Breast epithelium (tissue), 4 donors: ENCODE measurements around the gene AVPI1. TPM values are rescaled to one million over a fixed set of nuclear protein-coding genes. Genes with fewer than 3 reads are reported as not detected.
"Not testable (repeated sequence)": the region's sequence is repeated elsewhere in the genome, so short reads cannot be mapped to it uniquely, and the experiment has no call there.

Experiments used
- DNase-seq, 2 donors: peaks; one replicate each; pipeline ENCODE4 v3.0.0-alpha.2; 2019; ENCODE audit warnings: low spot score in 2 of 2
- H3K27ac ChIP-seq, 2 donors: fragments of 200-600 bp; sonication (generic) in 1 of 2; one replicate each; pipeline ENCODE4 v1.5.1; 2016 to 2019; ENCODE audit warnings: mild to moderate bottlenecking in 1 of 2
- H3K27me3 ChIP-seq, 2 donors: fragments of 200-600 bp; sonication (generic) in 1 of 2; one replicate each; pipeline versions ENCODE4 v1.5.1 to v1.6.0; 2017 to 2019; ENCODE audit warnings: control low read depth in 1 of 2, mild to moderate bottlenecking in 1 of 2
- H3K36me3 ChIP-seq: fragments of 200-600 bp; one replicate; pipeline ENCODE4 v1.5.1; 2019
- H3K4me1 ChIP-seq, 2 donors: fragments of 200-600 bp; sonication (generic); one replicate each; pipeline ENCODE4 v1.5.1; 2016 to 2019; ENCODE audit warnings: control low read depth in 1 of 2
- H3K4me3 ChIP-seq, 3 donors: fragments of 200-600 bp; sonication (generic); 1 replicate in 2 of 3; 2 replicates in 1 of 3; pipeline ENCODE4 v1.5.1; 2016 to 2019; ENCODE audit warnings: mild to moderate bottlenecking in 3 of 3, moderate library complexity in 2 of 3
- H3K9me3 ChIP-seq, 2 donors: fragments of 200-600 bp; sonication (generic) in 1 of 2; one replicate each; pipeline ENCODE4 v1.5.1; 2016 to 2019; ENCODE audit warnings: control low read depth in 1 of 2
- POLR2A ChIP-seq: fragments of 450-650 bp; IDR thresholded peaks from one replicate; pipeline ENCODE4 v1.6.1; 2016; ENCODE audit warnings: antibody characterized with exemption, mild to moderate bottlenecking, moderate library complexity
- POLR2AphosphoS5 ChIP-seq, 3 donors: sonication (generic); formaldehyde crosslinking; IDR thresholded peaks; one replicate each; pipeline ENCODE4 v1.6.1; 2017; ENCODE audit warnings: antibody characterized with exemption in 3 of 3
- intact Hi-C: fragments of 100-400 bp; cut with DNase I; formaldehyde crosslinking; loops from one replicate; pipeline ENCODE4 v1.15.1; 2023; ENCODE audit warnings: low total_unique reads
- total RNA-seq, 3 donors: library from RNA; depleted of rRNA; stranded (reverse); fragments of >200 nt; gene quantifications; one replicate each; pipeline ENCODE4 v1.1.0, GENCODE V29; 2016
- TF ChIP-seq, protein P1 (sequence below), 3 donors: fragments of 450-650 bp; IDR thresholded peaks; one replicate each; pipeline ENCODE4 v1.5.1; 2016 to 2017; ENCODE audit warnings: antibody characterized with exemption in 3 of 3, mild to moderate bottlenecking in 3 of 3, moderate library complexity in 3 of 3

The AVPI1 gene
- total RNA-seq, 3 donors from 2014 or later: 23.9 to 42.4 (median 39.0) TPM

DNA sequence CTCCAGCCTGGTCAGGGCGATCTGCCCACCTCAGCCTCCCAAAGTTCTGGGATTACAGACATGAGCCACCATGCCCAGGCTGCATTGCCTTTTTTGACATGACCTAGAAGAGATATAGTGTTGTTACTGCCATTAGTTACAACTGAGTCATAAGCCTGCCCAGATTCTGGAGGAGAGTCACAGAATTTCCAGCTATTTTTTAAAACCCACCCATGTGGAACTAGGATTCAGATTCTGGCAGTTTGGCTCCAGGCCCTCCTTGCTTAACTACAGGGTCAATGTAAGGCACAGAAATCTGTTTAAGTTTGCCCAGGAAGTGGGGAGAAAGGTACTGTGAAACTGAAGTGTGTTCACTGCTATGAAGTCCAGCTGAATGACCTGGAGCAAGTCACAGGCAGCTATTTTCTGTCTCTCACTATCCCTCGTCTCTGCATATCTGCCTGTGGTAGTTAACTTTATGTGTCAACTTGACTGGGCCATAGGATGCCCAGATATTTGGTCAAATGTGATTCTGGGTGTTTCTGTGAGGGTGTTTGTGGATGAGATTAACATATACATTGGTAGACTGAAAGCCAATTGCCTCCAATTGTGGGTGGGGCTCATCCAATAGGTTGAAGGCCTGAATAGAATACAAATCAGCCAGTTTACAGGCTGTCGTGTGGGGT, 18.1 kb upstream of the AVPI1 start:
- no peak for DNase-seq
- TF ChIP-seq, protein P1, sequence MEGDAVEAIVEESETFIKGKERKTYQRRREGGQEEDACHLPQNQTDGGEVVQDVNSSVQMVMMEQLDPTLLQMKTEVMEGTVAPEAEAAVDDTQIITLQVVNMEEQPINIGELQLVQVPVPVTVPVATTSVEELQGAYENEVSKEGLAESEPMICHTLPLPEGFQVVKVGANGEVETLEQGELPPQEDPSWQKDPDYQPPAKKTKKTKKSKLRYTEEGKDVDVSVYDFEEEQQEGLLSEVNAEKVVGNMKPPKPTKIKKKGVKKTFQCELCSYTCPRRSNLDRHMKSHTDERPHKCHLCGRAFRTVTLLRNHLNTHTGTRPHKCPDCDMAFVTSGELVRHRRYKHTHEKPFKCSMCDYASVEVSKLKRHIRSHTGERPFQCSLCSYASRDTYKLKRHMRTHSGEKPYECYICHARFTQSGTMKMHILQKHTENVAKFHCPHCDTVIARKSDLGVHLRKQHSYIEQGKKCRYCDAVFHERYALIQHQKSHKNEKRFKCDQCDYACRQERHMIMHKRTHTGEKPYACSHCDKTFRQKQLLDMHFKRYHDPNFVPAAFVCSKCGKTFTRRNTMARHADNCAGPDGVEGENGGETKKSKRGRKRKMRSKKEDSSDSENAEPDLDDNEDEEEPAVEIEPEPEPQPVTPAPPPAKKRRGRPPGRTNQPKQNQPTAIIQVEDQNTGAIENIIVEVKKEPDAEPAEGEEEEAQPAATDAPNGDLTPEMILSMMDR (IDR thresholded peaks at IDR 0.05): no peak
- TF ChIP-seq POLR2AphosphoS5 (IDR thresholded peaks at IDR 0.05) (no peak), POLR2A (no peak)
- Histone ChIP-seq H3K4me1 (no peaks in the 10 kb centered on the region), H3K27ac (no peak overlapping the region), H3K4me3 (no peak overlapping the region), H3K9me3 (no peaks in the 10 kb centered on the region), H3K27me3 (no peaks in the 10 kb centered on the region), H3K36me3 (no peaks in the 10 kb centered on the region)
- intact Hi-C loops: no loop called here

DNA sequence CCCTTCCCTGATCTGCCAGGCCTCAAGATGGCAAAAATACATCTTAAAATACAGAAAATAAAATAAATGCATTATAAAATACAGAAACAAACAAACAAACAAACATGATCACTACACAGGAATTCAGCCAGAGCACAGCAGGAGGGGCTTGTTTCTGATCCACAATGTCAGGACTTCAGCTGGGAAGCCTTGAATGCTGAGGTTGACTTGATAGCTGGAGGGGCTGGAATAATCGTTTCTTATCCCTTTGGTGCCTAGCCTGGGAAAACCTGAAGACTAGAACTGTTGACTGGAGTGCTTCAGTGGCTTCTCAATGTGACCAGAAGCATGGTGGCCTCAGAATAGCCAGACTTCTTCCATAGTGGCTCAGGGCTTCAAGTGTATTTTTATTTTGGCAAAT, 17.3 kb upstream of the AVPI1 start:
- H3K27ac ChIP-seq: no peak overlapping the region
- no peaks in the 10 kb centered on the region for H3K27me3 ChIP-seq
- H3K4me1 ChIP-seq: no peaks in the 10 kb centered on the region
- intact Hi-C loops: no loop called here
- no peak overlapping the region for H3K4me3 ChIP-seq
- H3K9me3 ChIP-seq: no peaks in the 10 kb centered on the region
- H3K36me3 ChIP-seq: no peaks in the 10 kb centered on the region
- no peak for DNase-seq
- no peak for TF ChIP-seq POLR2AphosphoS5 (IDR thresholded peaks at IDR 0.05)
- TF ChIP-seq, protein P1 (IDR thresholded peaks at IDR 0.05): no peak
- no peak for TF ChIP-seq POLR2A

DNA sequence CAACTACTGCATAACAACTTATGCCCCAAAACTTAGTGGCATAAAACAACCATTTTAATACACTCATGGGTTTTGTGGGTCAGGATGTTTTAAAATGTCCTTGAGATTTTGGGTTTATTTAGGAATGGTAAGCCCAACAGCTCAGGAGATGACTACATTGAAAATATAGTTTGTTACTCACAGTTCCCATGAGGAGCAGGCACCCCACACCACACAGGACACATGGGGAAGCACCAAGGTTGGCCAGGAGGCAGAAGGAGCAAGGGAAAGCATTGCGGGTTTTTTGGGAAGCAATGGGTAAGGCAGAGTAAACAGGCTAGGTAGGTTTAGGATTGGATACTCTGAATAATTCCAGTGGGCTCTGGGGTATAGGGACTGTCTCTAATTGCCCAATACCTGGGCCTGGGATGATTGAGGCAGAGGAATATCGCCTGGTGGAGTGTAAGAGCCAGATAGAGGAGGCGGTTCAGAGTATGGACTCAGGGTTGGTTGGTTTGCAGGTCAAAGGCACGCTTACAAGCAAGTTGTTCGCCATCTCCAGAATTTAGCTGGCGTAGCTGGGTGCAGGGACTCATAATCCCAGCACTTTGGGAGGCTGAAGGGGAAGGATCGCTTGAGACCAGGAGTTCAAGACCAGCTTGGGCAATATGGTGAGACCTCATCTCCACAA, 16.5 kb upstream of the AVPI1 start:
- no peaks in the 10 kb centered on the region for H3K27me3 ChIP-seq
- intact Hi-C loops: no loop called here
- H3K4me1 ChIP-seq: no peaks in the 10 kb centered on the region
- no peaks in the 10 kb centered on the region for H3K9me3 ChIP-seq
- no peak overlapping the region for H3K4me3 ChIP-seq
- no peak for DNase-seq
- TF ChIP-seq, protein P1 (IDR thresholded peaks at IDR 0.05): no peak
- TF ChIP-seq POLR2AphosphoS5 (IDR thresholded peaks at IDR 0.05) (no peak), POLR2A (no peak)
- H3K36me3 ChIP-seq: no peaks in the 10 kb centered on the region
- no peak overlapping the region for H3K27ac ChIP-seq

DNA sequence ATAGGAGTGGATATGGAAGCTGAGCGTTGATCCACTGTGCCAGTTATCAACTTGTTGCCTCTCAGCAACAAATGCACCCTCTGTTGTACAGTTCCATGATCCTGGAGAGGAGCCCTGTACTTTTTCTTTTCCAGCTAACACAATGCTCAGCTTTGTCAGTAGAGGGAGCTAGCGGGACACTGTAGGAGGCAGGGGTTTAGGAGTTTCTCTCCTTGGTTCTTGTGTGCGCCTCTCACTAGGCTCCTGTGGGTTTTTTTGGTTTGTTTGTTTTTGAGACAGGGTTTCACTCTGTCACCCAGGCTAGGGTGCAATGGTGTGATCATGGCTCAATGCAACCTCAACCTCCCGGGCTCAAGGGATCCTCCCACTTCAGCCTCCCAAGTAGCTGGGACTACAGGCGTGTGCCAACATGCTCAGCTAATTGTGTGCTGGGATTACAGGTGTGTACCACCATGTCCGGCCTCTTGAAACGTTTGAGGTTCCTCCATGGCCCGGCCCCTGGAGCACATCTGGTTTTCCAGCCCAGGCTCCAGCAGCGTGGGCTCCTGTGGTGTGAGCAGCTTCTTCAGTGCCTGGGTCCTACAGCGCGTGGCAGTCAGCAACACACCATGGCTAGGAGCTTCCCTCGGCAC, 14.5 kb upstream of the AVPI1 start:
- Histone ChIP-seq H3K36me3 (no peaks in the 10 kb centered on the region), H3K4me3 (no peak overlapping the region), H3K4me1 (no peaks in the 10 kb centered on the region), H3K9me3 (no peaks in the 10 kb centered on the region), H3K27ac (no peak overlapping the region), H3K27me3 (no peaks in the 10 kb centered on the region)
- intact Hi-C loops: no loop called here
- TF ChIP-seq, protein P1 (IDR thresholded peaks at IDR 0.05): peak in 2 of 3 donors; percentile 74 to 78
- TF ChIP-seq POLR2A (no peak), POLR2AphosphoS5 (IDR thresholded peaks at IDR 0.05) (no peak)
- DNase-seq: no peak

DNA sequence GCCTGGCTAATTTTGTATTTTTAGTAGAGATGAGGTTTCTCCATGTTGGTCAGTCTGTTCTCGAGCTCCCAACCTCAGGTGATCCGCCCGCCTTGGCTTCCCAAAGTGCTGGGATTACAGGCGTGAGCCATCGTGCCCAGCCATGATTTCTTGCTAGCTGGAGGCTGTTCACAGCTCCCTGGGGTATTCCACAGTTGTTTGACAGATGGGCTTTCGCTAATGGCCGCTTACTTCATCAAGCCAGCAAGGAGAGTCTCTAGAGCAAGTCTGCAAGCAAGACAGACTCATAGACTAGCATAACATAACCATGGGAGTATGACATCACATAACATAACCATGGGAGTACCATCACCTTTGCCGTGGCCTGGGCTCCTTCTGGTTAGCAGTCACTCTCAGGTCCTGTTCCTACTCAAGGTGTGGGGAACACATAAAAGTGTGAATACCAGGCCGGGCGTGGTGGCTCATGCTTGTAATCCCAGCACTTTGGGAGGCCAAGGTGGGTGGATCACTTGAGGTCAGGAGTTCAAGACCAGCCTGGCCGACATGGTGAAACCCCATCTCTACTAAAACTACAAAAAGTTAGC, 11.1 kb upstream of the AVPI1 start:
- H3K27ac ChIP-seq, H3K27me3 ChIP-seq, H3K4me1 ChIP-seq, H3K4me3 ChIP-seq, intact Hi-C loops, H3K36me3 ChIP-seq, H3K9me3 ChIP-seq, DNase-seq: not testable (repeated sequence)
